ENCODE data around the gene AFTPH. TPM values are rescaled to one million over a fixed set of nuclear protein-coding genes. Genes with fewer than 3 reads are reported as not detected.
A peak's percentile ranks its signal among the peaks of the same experiment; 100 is the strongest.

AFTPH gene
- total and polyA plus RNA-seq, 9 of the 15 experiments (the other 6 are each of a cell fraction or from before 2014, with no cell fraction given): 8.0 to 26.2 (median 13.8) TPM

GRCh38 chr2:64523666-64524603 lies at the start of gene AFTPH (continued):
- TF ChIP-seq ZNF778 (CRISPR knock-in tag; IDR thresholded peaks at IDR 0.05): no peak
- peak; percentile 80 for TF ChIP-seq TAF7 (tag; IDR thresholded peaks at IDR 0.05)
- TF ChIP-seq, protein P1, sequence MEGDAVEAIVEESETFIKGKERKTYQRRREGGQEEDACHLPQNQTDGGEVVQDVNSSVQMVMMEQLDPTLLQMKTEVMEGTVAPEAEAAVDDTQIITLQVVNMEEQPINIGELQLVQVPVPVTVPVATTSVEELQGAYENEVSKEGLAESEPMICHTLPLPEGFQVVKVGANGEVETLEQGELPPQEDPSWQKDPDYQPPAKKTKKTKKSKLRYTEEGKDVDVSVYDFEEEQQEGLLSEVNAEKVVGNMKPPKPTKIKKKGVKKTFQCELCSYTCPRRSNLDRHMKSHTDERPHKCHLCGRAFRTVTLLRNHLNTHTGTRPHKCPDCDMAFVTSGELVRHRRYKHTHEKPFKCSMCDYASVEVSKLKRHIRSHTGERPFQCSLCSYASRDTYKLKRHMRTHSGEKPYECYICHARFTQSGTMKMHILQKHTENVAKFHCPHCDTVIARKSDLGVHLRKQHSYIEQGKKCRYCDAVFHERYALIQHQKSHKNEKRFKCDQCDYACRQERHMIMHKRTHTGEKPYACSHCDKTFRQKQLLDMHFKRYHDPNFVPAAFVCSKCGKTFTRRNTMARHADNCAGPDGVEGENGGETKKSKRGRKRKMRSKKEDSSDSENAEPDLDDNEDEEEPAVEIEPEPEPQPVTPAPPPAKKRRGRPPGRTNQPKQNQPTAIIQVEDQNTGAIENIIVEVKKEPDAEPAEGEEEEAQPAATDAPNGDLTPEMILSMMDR (IDR thresholded peaks at IDR 0.05 in 2 of 3, conservative IDR thresholded peaks at IDR 0.05 in 1 of 3; ENCODE audit: insufficient read depth in 2 of 3, low read depth in 1 of 3, low read length in 3 of 3): no peak
- TF ChIP-seq, protein P2, sequence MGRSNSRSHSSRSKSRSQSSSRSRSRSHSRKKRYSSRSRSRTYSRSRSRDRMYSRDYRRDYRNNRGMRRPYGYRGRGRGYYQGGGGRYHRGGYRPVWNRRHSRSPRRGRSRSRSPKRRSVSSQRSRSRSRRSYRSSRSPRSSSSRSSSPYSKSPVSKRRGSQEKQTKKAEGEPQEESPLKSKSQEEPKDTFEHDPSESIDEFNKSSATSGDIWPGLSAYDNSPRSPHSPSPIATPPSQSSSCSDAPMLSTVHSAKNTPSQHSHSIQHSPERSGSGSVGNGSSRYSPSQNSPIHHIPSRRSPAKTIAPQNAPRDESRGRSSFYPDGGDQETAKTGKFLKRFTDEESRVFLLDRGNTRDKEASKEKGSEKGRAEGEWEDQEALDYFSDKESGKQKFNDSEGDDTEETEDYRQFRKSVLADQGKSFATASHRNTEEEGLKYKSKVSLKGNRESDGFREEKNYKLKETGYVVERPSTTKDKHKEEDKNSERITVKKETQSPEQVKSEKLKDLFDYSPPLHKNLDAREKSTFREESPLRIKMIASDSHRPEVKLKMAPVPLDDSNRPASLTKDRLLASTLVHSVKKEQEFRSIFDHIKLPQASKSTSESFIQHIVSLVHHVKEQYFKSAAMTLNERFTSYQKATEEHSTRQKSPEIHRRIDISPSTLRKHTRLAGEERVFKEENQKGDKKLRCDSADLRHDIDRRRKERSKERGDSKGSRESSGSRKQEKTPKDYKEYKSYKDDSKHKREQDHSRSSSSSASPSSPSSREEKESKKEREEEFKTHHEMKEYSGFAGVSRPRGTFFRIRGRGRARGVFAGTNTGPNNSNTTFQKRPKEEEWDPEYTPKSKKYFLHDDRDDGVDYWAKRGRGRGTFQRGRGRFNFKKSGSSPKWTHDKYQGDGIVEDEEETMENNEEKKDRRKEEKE (IDR thresholded peaks at IDR 0.05; ENCODE audit: borderline replicate concordance in 1 of 2, control insufficient read depth in 1 of 2, low read depth in 2 of 2, low read length in 1 of 2): no peak
- TF ChIP-seq ARHGAP35 (IDR thresholded peaks at IDR 0.05; ENCODE audit: partially characterized antibody): no peak
- TF ChIP-seq HNRNPLL (IDR thresholded peaks at IDR 0.05; ENCODE audit: low read depth, low read length, poor library complexity, severe bottlenecking): no peak
- TF ChIP-seq PCBP2 (IDR thresholded peaks at IDR 0.05; ENCODE audit: low read depth, low read length, poor library complexity, severe bottlenecking): no peak
- no peak for TF ChIP-seq MED1 (CRISPR knock-in tag; IDR thresholded peaks at IDR 0.05; ENCODE audit: borderline replicate concordance)
- TF ChIP-seq SIX5 (IDR thresholded peaks at IDR 0.05; ENCODE audit: borderline replicate concordance in 1 of 2, insufficient read depth in 1 of 2, low read depth in 1 of 2, low read length in 2 of 2): peak; percentile 26 to 39; a peak in 1 of 4 replicates
- TF ChIP-seq ZNF79 (CRISPR knock-in tag; IDR thresholded peaks at IDR 0.05; ENCODE audit: low read depth): no peak
- TF ChIP-seq ZNF174 (CRISPR knock-in tag; IDR thresholded peaks at IDR 0.05): no peak
- TF ChIP-seq ZBTB8A (IDR thresholded peaks at IDR 0.05; ENCODE audit: partially characterized antibody): no peak
- no peak for TF ChIP-seq THRAP3 (IDR thresholded peaks at IDR 0.05; ENCODE audit: borderline replicate concordance)
- no peak for TF ChIP-seq AFF1 (IDR thresholded peaks at IDR 0.05; ENCODE audit: low read depth in 1 of 2, partially characterized antibody in 2 of 2)

Data from K562 (cell line).